Heart left ventricle (tissue), 13 donors: ENCODE data around the gene MPRIP.

Experiments
- POLR2A ChIP-seq, 2 donors: fragments of 450-650 bp; IDR thresholded peaks; one replicate each; pipeline ENCODE4 v1.6.1; 2017; ENCODE audit warnings: antibody characterized with exemption in 2 of 2, mild to moderate bottlenecking in 2 of 2, moderate library complexity in 2 of 2
- TF ChIP-seq, protein P1 (sequence below), 12 donors: fragments of 200-600 bp; sonication (generic) in 4 of 12; IDR thresholded peaks; one replicate each; pipeline versions ENCODE4 v1.5.0 to v1.8.0; 2018 to 2022; ENCODE audit warnings: antibody characterized with exemption in 12 of 12, mild to moderate bottlenecking in 5 of 12
- donor health status: ischemic (EF 13 %, LVEDD 7.1; RV severe dilation, severe dysfunction).
- donor health status: DM: no; HTN: yes; CAD: no.
- donor health status: DM: no; HTN: no; CAD: no.
- donor health status: ischemic (EF 25% LVEDD 6.9; RV normal size, moderate dysfunction).
- donor health status: ischemic (EF 25% LVEDD 5.7; RV mildly dilated, moderate dysfunction).
- donor health status: ischemic (EF 35%, LVEDD 5.7; RV mildly dilated, moderate dysfunction).
- donor health status: nonischemic (EF 11% LVEDD 7.7; RV severe dilation, severe dysfunction).
- donor health status: DM: yes; HTN: yes; CAD: no.
- donor health status: PGD.
- donor health status: ischemic (EF 29% LVEDD 5.4; RV normal size, mild dysfunction).
- donor health status: nonischemic (EF 23%, LVEDD 6.1; RV moderate dilation, normal function).

GRCh38 chr17:17072546-17072945 lies 30.3 kb downstream of the MPRIP start:
- TF ChIP-seq, protein P1, sequence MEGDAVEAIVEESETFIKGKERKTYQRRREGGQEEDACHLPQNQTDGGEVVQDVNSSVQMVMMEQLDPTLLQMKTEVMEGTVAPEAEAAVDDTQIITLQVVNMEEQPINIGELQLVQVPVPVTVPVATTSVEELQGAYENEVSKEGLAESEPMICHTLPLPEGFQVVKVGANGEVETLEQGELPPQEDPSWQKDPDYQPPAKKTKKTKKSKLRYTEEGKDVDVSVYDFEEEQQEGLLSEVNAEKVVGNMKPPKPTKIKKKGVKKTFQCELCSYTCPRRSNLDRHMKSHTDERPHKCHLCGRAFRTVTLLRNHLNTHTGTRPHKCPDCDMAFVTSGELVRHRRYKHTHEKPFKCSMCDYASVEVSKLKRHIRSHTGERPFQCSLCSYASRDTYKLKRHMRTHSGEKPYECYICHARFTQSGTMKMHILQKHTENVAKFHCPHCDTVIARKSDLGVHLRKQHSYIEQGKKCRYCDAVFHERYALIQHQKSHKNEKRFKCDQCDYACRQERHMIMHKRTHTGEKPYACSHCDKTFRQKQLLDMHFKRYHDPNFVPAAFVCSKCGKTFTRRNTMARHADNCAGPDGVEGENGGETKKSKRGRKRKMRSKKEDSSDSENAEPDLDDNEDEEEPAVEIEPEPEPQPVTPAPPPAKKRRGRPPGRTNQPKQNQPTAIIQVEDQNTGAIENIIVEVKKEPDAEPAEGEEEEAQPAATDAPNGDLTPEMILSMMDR (IDR thresholded peaks at IDR 0.05) = no peak
- TF ChIP-seq POLR2A (IDR thresholded peaks at IDR 0.05) = no peak
